Mesendoderm (in vitro differentiated cells): ENCODE results near the gene PTPN11.

ENCODE experiments used
- DNase-seq: peaks from one replicate; pipeline ENCODE4 v3.0.0; 2013
- H2AK5ac ChIP-seq: 2 replicates; pipeline ENCODE4 v1.6.1; 2013; ENCODE audit warnings: low read length, inconsistent platforms
- H2BK120ac ChIP-seq: 2 replicates; pipeline ENCODE4 v1.6.1; 2013; ENCODE audit warnings: low read depth, mild to moderate bottlenecking, low read length, moderate library complexity, mixed read lengths
- H2BK15ac ChIP-seq: replicated peaks from 2 replicates; pipeline ENCODE4 v1.6.1; 2013; ENCODE audit warnings: low read depth, mild to moderate bottlenecking, moderate library complexity
- H2BK5ac ChIP-seq: 2 replicates; pipeline ENCODE4 v1.6.1; 2013; ENCODE audit warnings: low read length, inconsistent platforms
- H3K18ac ChIP-seq: 2 replicates; pipeline ENCODE4 v1.6.1; 2013; ENCODE audit warnings: mild to moderate bottlenecking, low read length, mixed read lengths
- H3K23ac ChIP-seq: one replicate; pipeline ENCODE4 v1.6.1; 2013; ENCODE audit warnings: low read length
- H3K27ac ChIP-seq: 2 replicates; pipeline ENCODE4 v1.5.1; 2013; ENCODE audit warnings: low read depth, mild to moderate bottlenecking, inconsistent platforms, low read length, moderate library complexity
- H3K27me3 ChIP-seq: 2 replicates; pipeline ENCODE4 v1.6.1; 2013; ENCODE audit warnings: low read length, control low read depth, mild to moderate bottlenecking, inconsistent platforms; ENCODE audit not compliant: insufficient read depth, poor library complexity
- H3K36me3 ChIP-seq: 2 replicates; pipeline ENCODE4 v1.6.1; 2013; ENCODE audit warnings: low read length, inconsistent platforms; ENCODE audit not compliant: control insufficient read depth, insufficient read depth
- H3K4ac ChIP-seq: one replicate; pipeline ENCODE4 v1.6.1; 2013; ENCODE audit warnings: low read depth, mild to moderate bottlenecking, low read length, moderate library complexity
- H3K4me1 ChIP-seq: 2 replicates; pipeline ENCODE4 v1.6.1; 2013; ENCODE audit warnings: low read depth, low read length, inconsistent platforms; ENCODE audit not compliant: control insufficient read depth
- H3K4me2 ChIP-seq: 2 replicates; pipeline ENCODE4 v1.6.1; 2013; ENCODE audit warnings: low read length
- H3K4me3 ChIP-seq: 2 replicates; pipeline ENCODE4 v1.5.1; 2013; ENCODE audit warnings: mild to moderate bottlenecking, low read length
- H3K56ac ChIP-seq: one replicate; pipeline ENCODE4 v1.6.1; 2013; ENCODE audit warnings: low read length
- H3K79me1 ChIP-seq: 2 replicates; pipeline ENCODE4 v1.6.1; 2013; ENCODE audit warnings: low read length, inconsistent platforms
- H3K79me2 ChIP-seq: 2 replicates; pipeline ENCODE4 v1.6.1; 2013; ENCODE audit warnings: mild to moderate bottlenecking, low read length; ENCODE audit not compliant: control insufficient read depth, insufficient read depth
- H3K9ac ChIP-seq: 2 replicates; pipeline ENCODE4 v1.6.1; 2013; ENCODE audit warnings: low read length, inconsistent platforms
- H4K5ac ChIP-seq: one replicate; pipeline ENCODE4 v1.6.1; 2013; ENCODE audit warnings: low read length
- H4K8ac ChIP-seq: one replicate; pipeline ENCODE4 v1.6.1; 2013; ENCODE audit warnings: low read depth, mild to moderate bottlenecking, control low read depth, low read length, moderate library complexity
- WGBS: extraction: QIAGEN DNeasy Blood & Tissue Kit; methylation state at CpG from one replicate; pipeline ENCODE4 v1.1.7; 2013; ENCODE audit warnings: low lambda C conversion rate, missing lambda C conversion rate; ENCODE audit not compliant: insufficient coverage; ENCODE audit errors: extremely low coverage; 5-methylcytosine and 5-hydroxymethylcytosine counted together

The PTPN11 gene

DNA sequence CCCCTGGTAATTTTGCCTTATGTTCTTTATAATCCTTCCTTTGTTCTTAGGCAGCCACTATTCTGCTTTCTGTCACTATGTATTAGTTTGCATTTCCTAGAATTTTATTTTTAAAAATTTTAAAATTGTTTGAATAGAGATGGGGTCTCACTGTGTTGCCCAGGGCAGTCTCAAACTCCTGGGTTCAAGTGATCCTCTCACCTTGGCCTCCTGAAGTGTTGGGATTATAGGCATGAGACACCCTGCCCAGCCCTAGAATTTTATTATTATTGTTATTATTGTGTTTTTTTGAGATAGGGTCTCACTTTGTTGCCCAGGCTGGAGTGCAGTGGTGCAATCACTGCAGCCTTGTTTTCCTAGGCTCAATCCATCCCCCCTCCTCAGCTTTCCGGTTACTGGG lies 2.6 kb downstream of the PTPN11 start:
- DNase-seq = no peak
- no peak overlapping the region for H2BK120ac ChIP-seq
- no peak overlapping the region for H3K56ac ChIP-seq
- H4K5ac ChIP-seq = no peak overlapping the region
- H3K4me3 ChIP-seq = no peak overlapping the region
- no peak overlapping the region for H2BK5ac ChIP-seq
- H4K8ac ChIP-seq = no peak overlapping the region
- H3K18ac ChIP-seq = no peak overlapping the region
- WGBS = no CpG with 5 or more reads among the region's 1 CpG
- H3K27ac ChIP-seq = no peak overlapping the region
- peaks cover 58% of the 10 kb centered on the region for H3K79me2 ChIP-seq
- H3K9ac ChIP-seq = no peak overlapping the region
- H3K23ac ChIP-seq = no peak overlapping the region
- H3K27me3 ChIP-seq = no peaks in the 10 kb centered on the region
- peaks cover 13% of the 10 kb centered on the region for H3K79me1 ChIP-seq
- H3K36me3 ChIP-seq = no peaks in the 10 kb centered on the region
- no peak overlapping the region for H3K4ac ChIP-seq
- no peaks in the 10 kb centered on the region for H3K4me1 ChIP-seq
- no peak overlapping the region for H2AK5ac ChIP-seq
- H3K4me2 ChIP-seq = no peak overlapping the region
- H2BK15ac ChIP-seq = no peak overlapping the region

DNA sequence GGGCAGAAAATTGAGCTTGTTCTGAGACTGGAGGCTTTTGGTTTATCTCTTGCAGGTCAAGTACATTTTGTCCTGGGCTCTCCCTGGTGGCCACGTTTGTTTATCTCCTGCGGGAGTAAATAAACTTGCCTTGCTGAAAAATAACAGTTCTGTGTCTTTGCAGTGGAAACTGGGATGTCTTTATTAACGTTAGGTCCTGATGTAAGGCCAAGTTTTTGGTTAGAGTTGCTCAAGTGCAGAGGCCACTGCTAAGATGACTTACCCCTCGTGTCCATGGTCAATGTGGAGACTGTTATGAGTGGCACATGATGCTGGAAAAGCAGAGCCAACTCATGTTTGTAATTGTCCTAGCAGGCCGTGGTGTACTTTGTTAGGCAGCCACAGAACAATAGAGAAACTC lies 3.8 kb downstream of the PTPN11 start:
- Histone ChIP-seq H3K4me1 (no peaks in the 10 kb centered on the region), H3K79me1 (peaks cover 13% of the 10 kb centered on the region), H3K4me2 (no peak overlapping the region), H4K5ac (no peak overlapping the region), H2BK5ac (no peak overlapping the region), H2BK120ac (no peak overlapping the region), H3K56ac (no peak overlapping the region), H3K23ac (no peak overlapping the region), H3K18ac (no peak overlapping the region), H3K4me3 (no peak overlapping the region), H2AK5ac (no peak overlapping the region), H3K36me3 (no peaks in the 10 kb centered on the region), H3K27ac (no peak overlapping the region), H3K9ac (no peak overlapping the region), H3K27me3 (no peaks in the 10 kb centered on the region), H3K79me2 (peaks cover 65% of the 10 kb centered on the region), H2BK15ac (no peak overlapping the region), H4K8ac (no peak overlapping the region), H3K4ac (no peak overlapping the region)
- WGBS = no CpG with 5 or more reads among the region's 5 CpGs
- DNase-seq = peak; percentile 20

- WGBS = no CpG with 5 or more reads among the region's 3 CpGs
- Histone ChIP-seq H2BK15ac (no peak overlapping the region), H4K8ac (no peak overlapping the region), H2BK120ac (no peak overlapping the region), H3K4me3 (no peak overlapping the region), H3K18ac (no peak overlapping the region), H3K79me1 (peaks cover 13% of the 10 kb centered on the region), H3K79me2 (peaks cover 68% of the 10 kb centered on the region), H3K4ac (no peak overlapping the region), H3K23ac (no peak overlapping the region), H3K27me3 (no peaks in the 10 kb centered on the region), H3K4me1 (no peaks in the 10 kb centered on the region), H3K9ac (no peak overlapping the region), H3K36me3 (no peaks in the 10 kb centered on the region), H3K4me2 (no peak overlapping the region), H3K56ac (no peak overlapping the region), H3K27ac (no peak overlapping the region), H2AK5ac (no peak overlapping the region), H4K5ac (no peak overlapping the region), H2BK5ac (no peak overlapping the region)
- DNase-seq = no peak
These were observed 5.4 kb downstream of the PTPN11 start for GRCh38 chr12:112424126-112424525.

DNA sequence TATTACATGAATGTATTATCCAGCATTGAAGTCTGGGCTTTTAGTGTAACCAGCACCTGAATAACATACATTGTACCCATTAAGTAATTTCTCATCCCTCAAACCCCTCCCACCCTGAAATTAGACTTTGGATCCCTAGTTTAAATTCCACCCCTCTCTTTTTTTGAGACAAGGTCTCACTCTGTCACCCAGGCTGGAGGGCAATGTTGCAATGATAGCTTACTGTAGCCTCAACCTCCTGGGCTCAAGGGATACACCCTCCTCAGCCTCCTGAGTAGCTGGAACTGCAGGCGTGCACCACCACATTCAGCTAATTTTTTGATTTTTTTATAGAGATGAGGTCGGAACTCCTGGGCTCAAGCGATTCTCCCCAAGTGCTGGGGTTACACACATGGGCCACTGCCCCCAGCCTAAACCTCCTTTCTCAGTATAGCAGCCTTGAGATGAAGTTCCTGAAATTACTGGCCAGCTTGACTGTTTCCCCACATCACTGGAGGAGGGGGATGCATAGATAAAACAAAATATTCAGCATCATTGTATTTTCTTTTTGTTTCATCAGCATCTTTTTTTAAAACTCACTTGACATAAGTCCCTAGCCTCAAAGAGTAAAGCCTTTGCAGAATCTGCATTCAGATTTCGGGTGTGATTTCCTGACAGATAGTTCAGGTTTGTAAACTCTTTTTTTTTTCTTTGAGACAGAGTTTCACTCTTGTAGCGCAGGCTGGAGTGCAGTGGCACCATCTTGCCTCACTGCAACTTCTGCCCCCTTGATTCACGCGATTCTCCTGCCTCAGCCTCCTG lies 7.0 kb downstream of the PTPN11 start:
- Histone ChIP-seq H3K56ac (no peak overlapping the region), H3K9ac (no peak overlapping the region), H3K23ac (no peak overlapping the region), H4K8ac (no peak overlapping the region), H3K4me3 (no peak overlapping the region), H3K18ac (no peak overlapping the region), H2AK5ac (no peak overlapping the region), H3K79me1 (peaks cover 8% of the 10 kb centered on the region), H3K4me2 (no peak overlapping the region), H3K27ac (no peak overlapping the region), H3K4me1 (no peaks in the 10 kb centered on the region), H4K5ac (no peak overlapping the region), H2BK15ac (no peak overlapping the region), H3K4ac (no peak overlapping the region), H2BK120ac (no peak overlapping the region), H3K36me3 (no peaks in the 10 kb centered on the region), H3K27me3 (no peaks in the 10 kb centered on the region), H3K79me2 (peaks cover 56% of the 10 kb centered on the region), H2BK5ac (no peak overlapping the region)
- no peak for DNase-seq
- no CpG with 5 or more reads among the region's 7 CpGs for WGBS

DNA sequence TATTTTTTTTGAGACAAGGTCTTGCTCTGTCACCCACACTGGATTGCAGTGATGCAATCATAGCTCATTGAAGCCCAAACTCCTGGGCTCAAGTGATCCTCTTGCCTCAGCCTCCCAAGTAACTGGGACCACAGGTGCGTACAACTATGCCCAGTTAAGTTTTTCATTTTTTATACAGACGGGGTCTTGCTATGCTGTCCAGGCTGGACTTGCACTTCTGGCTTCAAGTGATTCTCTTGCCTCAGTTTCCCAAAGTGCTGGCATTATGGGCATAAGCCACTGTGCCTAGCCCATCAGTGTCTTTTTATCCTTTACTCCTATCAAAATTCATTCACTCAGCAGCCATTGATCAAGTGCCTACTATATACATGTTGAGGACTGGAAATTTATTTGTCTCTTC lies 9.0 kb downstream of the PTPN11 start:
- H2AK5ac ChIP-seq = no peak overlapping the region
- H3K27me3 ChIP-seq = no peaks in the 10 kb centered on the region
- H2BK15ac ChIP-seq = no peak overlapping the region
- no peak overlapping the region for H4K8ac ChIP-seq
- H3K4ac ChIP-seq = no peak overlapping the region
- no peak overlapping the region for H2BK120ac ChIP-seq
- H3K4me3 ChIP-seq = no peak overlapping the region
- H3K9ac ChIP-seq = no peak overlapping the region
- no CpG with 5 or more reads among the region's 2 CpGs for WGBS
- H3K79me1 ChIP-seq = peaks cover 7% of the 10 kb centered on the region
- no peak for DNase-seq
- no peak overlapping the region for H3K23ac ChIP-seq
- H2BK5ac ChIP-seq = no peak overlapping the region
- H3K79me2 ChIP-seq = peaks cover 47% of the 10 kb centered on the region
- no peak overlapping the region for H3K18ac ChIP-seq
- H3K4me1 ChIP-seq = no peaks in the 10 kb centered on the region
- no peaks in the 10 kb centered on the region for H3K36me3 ChIP-seq
- H4K5ac ChIP-seq = no peak overlapping the region
- no peak overlapping the region for H3K4me2 ChIP-seq
- no peak overlapping the region for H3K27ac ChIP-seq
- no peak overlapping the region for H3K56ac ChIP-seq

- H4K8ac ChIP-seq = no peak overlapping the region
- H3K27ac ChIP-seq = no peak overlapping the region
- H3K4me3 ChIP-seq = no peak overlapping the region
- no peak overlapping the region for H3K4me2 ChIP-seq
- H2BK5ac ChIP-seq = no peak overlapping the region
- H3K56ac ChIP-seq = no peak overlapping the region
- H3K79me2 ChIP-seq = peaks cover 30% of the 10 kb centered on the region
- no peak overlapping the region for H4K5ac ChIP-seq
- H3K27me3 ChIP-seq = no peaks in the 10 kb centered on the region
- no peak for DNase-seq
- no peak overlapping the region for H2BK15ac ChIP-seq
- H3K79me1 ChIP-seq = peaks cover 6% of the 10 kb centered on the region
- H3K23ac ChIP-seq = no peak overlapping the region
- no peak overlapping the region for H3K4ac ChIP-seq
- H2BK120ac ChIP-seq = no peak overlapping the region
- no peaks in the 10 kb centered on the region for H3K36me3 ChIP-seq
- H3K18ac ChIP-seq = no peak overlapping the region
- WGBS = no CpG with 5 or more reads among the region's 5 CpGs
- no peak overlapping the region for H2AK5ac ChIP-seq
- no peaks in the 10 kb centered on the region for H3K4me1 ChIP-seq
- H3K9ac ChIP-seq = no peak overlapping the region
These were observed 12.2 kb downstream of the PTPN11 start for GRCh38 chr12:112430929-112431328.
